Smooth muscle cell (in vitro differentiated cells): ENCODE data around the gene JMJD7. TPM values are rescaled to one million over a fixed set of nuclear protein-coding genes. Genes with fewer than 3 reads are reported as not detected.

Experiments used
- DNase-seq: peaks from one replicate; lab custom pipeline; 2025; ENCODE audit not compliant: unreplicated experiment; lab: John Stamatoyannopoulos, UW
- H2AFZ ChIP-seq: fragments of 200-600 bp; sonication (generic); 2 replicates; pipeline ENCODE4 v1.6.0; 2016; ENCODE audit warnings: antibody characterized with exemption, low read depth, mild to moderate bottlenecking
- H3F3A ChIP-seq: fragments of 200-600 bp; sonication (generic); 2 replicates; pipeline ENCODE4 v1.6.0; 2017; ENCODE audit warnings: antibody characterized with exemption, low read depth
- H3K27ac ChIP-seq: fragments of 200-600 bp; sonication (generic); 2 replicates; pipeline ENCODE4 v1.5.1; 2016; ENCODE audit warnings: low read depth, mild to moderate bottlenecking
- H3K27me3 ChIP-seq: fragments of 200-600 bp; sonication (generic); 2 replicates; pipeline ENCODE4 v1.6.1; 2016; ENCODE audit warnings: low read depth, mild to moderate bottlenecking
- H3K36me3 ChIP-seq: fragments of 200-600 bp; sonication (generic); 2 replicates; pipeline ENCODE4 v1.5.1; 2016; ENCODE audit warnings: low read depth
- H3K4me1 ChIP-seq: fragments of 200-600 bp; sonication (generic); 2 replicates; pipeline ENCODE4 v1.5.1; 2016; ENCODE audit warnings: low read depth
- H3K4me2 ChIP-seq: fragments of 200-600 bp; sonication (generic); 2 replicates; pipeline ENCODE4 v1.6.0; 2016; ENCODE audit warnings: mild to moderate bottlenecking
- H3K4me3 ChIP-seq: fragments of 200-600 bp; sonication (generic); 2 replicates; pipeline ENCODE4 v1.5.1; 2016; ENCODE audit warnings: mild to moderate bottlenecking
- H3K79me2 ChIP-seq: fragments of 200-600 bp; sonication (generic); 2 replicates; pipeline ENCODE4 v1.6.0; 2016; ENCODE audit warnings: low read depth, mild to moderate bottlenecking
- H3K9ac ChIP-seq: fragments of 200-600 bp; sonication (generic); 2 replicates; pipeline ENCODE4 v1.6.0; 2016; ENCODE audit warnings: low read depth
- H3K9me3 ChIP-seq: fragments of 200-600 bp; sonication (generic); replicated peaks from 2 replicates; pipeline ENCODE4 v1.5.1; 2016; ENCODE audit warnings: low read depth
- H4K20me1 ChIP-seq: fragments of 200-600 bp; sonication (generic); 2 replicates; pipeline ENCODE4 v1.6.0; 2016; ENCODE audit warnings: low read depth
- CTCF ChIP-seq: fragments of 200-600 bp; sonication (generic); IDR thresholded peaks from 2 replicates; pipeline ENCODE4 v1.5.1; 2017; ENCODE audit warnings: borderline replicate concordance, mild to moderate bottlenecking, antibody characterized with exemption; ENCODE audit not compliant: insufficient read depth, poor library complexity, severe bottlenecking
- WGBS: methylation state at CpG from one replicate; pipeline ENCODE4 v1.1.7; 2016; ENCODE audit warnings: low lambda C conversion rate; 5-methylcytosine and 5-hydroxymethylcytosine counted together
- polyA plus RNA-seq: library from polyadenylated mRNA; unstranded; fragments of >200 nt; fragmentation: Nextera tagmentation; extraction: Ambion mirVana; gene quantifications from 2 replicates; pipeline ENCODE4 v1.2.1, GENCODE V29; 2016
- total RNA-seq: library from RNA; depleted of rRNA; stranded (reverse); fragments of >200 nt; gene quantifications from 2 replicates; pipeline ENCODE4 v1.2.3, GENCODE V29; 2014

Gene JMJD7
- total and polyA plus RNA-seq, 2 experiments from 2014 or later, result 3.3 to 5.0 TPM

GRCh38 chr15:41836713-41837454 lies 9.0 kb downstream of the JMJD7 start:
- no peaks in the 10 kb centered on the region for H3K9me3 ChIP-seq
- no peak overlapping the region for H3K9ac ChIP-seq
- 96% methylated on average over 23 of the region's 23 CpGs for WGBS
- H3F3A ChIP-seq, result no peaks in the 10 kb centered on the region
- H3K27ac ChIP-seq, result no peak overlapping the region
- no peak overlapping the region for H3K4me3 ChIP-seq
- H3K79me2 ChIP-seq, result no peaks in the 10 kb centered on the region
- no peaks in the 10 kb centered on the region for H3K36me3 ChIP-seq
- H3K4me2 ChIP-seq, result no peak overlapping the region
- no peak for TF ChIP-seq CTCF
- DNase-seq, result no peak
- no peaks in the 10 kb centered on the region for H3K4me1 ChIP-seq
- no peaks in the 10 kb centered on the region for H3K27me3 ChIP-seq
- no peak overlapping the region for H2AFZ ChIP-seq
- H4K20me1 ChIP-seq, result no peaks in the 10 kb centered on the region

GRCh38 chr15:41838400-41838897 lies 10.6 kb downstream of the JMJD7 start, which contains the start of gene PLA2G4B:
TSS of gene PLA2G4B (plus strand) at chr15:41838847. CDS start at chr15:41838914, 67 bp downstream.
- Histone ChIP-seq H4K20me1 (no peaks in the 10 kb centered on the region), H3K4me2 (no peak within 1 kb of the TSS), H3K9ac (no peak within 1 kb of the TSS), H3K27me3 (no peaks in the 10 kb centered on the region), H3K36me3 (no peaks in the 10 kb centered on the region), H3K4me1 (no peaks in the 10 kb centered on the region), H3K79me2 (no peaks in the 10 kb centered on the region), H3K27ac (no peak within 1 kb of the TSS), H3F3A (no peaks in the 10 kb centered on the region), H2AFZ (no peak within 1 kb of the TSS), H3K9me3 (no peaks in the 10 kb centered on the region), H3K4me3 (no peak within 1 kb of the TSS)
- DNase-seq, result no peak
- WGBS, result 83% methylated on average over 6 of the region's 6 CpGs
- TF ChIP-seq CTCF, result no peak

- H3K4me3 ChIP-seq, result no peak overlapping the region
- H3F3A ChIP-seq, result no peaks in the 10 kb centered on the region
- no peak overlapping the region for H3K9ac ChIP-seq
- H3K4me2 ChIP-seq, result no peak overlapping the region
- H3K4me1 ChIP-seq, result no peaks in the 10 kb centered on the region
- H4K20me1 ChIP-seq, result no peaks in the 10 kb centered on the region
- H3K27me3 ChIP-seq, result no peaks in the 10 kb centered on the region
- H2AFZ ChIP-seq, result no peak overlapping the region
- no peaks in the 10 kb centered on the region for H3K79me2 ChIP-seq
- H3K9me3 ChIP-seq, result no peaks in the 10 kb centered on the region
- TF ChIP-seq CTCF, result no peak
- H3K27ac ChIP-seq, result no peak overlapping the region
- no peak for DNase-seq
- H3K36me3 ChIP-seq, result no peaks in the 10 kb centered on the region
- WGBS, result 96% methylated on average over 16 of the region's 16 CpGs
Observed at GRCh38 chr15:41839781-41840491, 12.0 kb downstream of the JMJD7 start.
